ENCODE results near the gene TBCC. TPM values are rescaled to one million over a fixed set of nuclear protein-coding genes. Genes with fewer than 3 reads are reported as not detected.

The TBCC gene
- total and polyA plus RNA-seq, 7 experiments from 2014 or later: 39.6 to 119 (median 73.5) TPM

DNA sequence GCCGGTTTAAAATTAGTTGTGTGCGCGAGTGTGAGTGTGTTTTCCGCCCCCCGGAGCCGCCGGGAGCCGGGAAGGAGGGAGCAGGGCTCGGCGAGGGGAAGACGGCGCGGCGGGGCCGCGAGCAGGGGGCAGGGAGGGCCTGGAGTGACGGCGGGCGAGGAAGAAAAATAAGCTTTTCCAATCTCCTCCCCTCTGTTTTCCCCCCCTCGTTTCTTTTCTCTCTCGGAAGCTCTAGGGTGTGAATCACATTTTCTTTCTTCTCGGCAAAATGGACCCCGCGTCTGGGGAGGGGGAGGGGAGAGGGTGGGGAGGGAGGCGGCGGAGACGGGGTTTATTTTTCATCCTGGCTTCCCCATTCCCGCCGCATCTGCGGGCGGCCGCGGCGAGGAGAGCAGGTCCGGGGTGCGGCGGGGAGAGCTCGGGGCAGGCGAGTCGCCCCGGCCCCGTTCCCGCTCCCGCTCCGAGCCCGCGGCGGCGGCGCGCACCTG is 36.8 kb upstream of the TBCC start:
- CTCF ChIA-PET: interaction anchor here (0.5 to 2.2 kb wide), 8 partner anchors 10 to 359 kb away, joined by 3 to 14 read pairs (median 4); partner anchors contain the start of gene TBCC
- H3K4me1 Mint-ChIP-seq: peaks cover 0 to 34% (median 29%) of the 10 kb centered on the region in 7 donors
- Histone ChIP-seq H3K36me3 (ENCODE audit: control insufficient read depth in 2 of 3, insufficient read depth in 3 of 3, low read length in 3 of 3) (peaks cover 0 to 10% (median 0%) of the 10 kb centered on the region in 3 experiments), H3K9me3 (ENCODE audit: control insufficient read depth in 2 of 3, low read length in 3 of 3) (no peaks in the 10 kb centered on the region), H3K4me1 (ENCODE audit: control insufficient read depth in 2 of 2, insufficient read depth in 2 of 2, low read length in 2 of 2) (peaks cover 36 to 45% of the 10 kb centered on the region in 2 donors), H3K27ac (ENCODE audit: low read depth, low read length) (peak overlapping the region; percentile 100), H3K27me3 (ENCODE audit: control insufficient read depth in 2 of 2, insufficient read depth in 2 of 2, low read length in 2 of 2) (no peaks in the 10 kb centered on the region), H3K4me3 (ENCODE audit: low read length) (peak overlapping the region; percentile 89)
- POLR2A ChIA-PET: interaction anchor here (0.6 to 27.2 kb wide), 24 partner anchors 8 to 602 kb away, joined by 3 to 1628 read pairs (median 4); partner anchors contain the start of genes CNPY3, CUL7, KLHDC3 and MEA1
- DNase-seq (peak in 8 of 9 donors; percentile 65 to 88 (median 82)), ATAC-seq (peak; percentile 75)
- peak overlapping the region in 5 of 9 donors; percentile 99 to 100 (median 100) for H3K27ac Mint-ChIP-seq
- no peaks in the 10 kb centered on the region for H3K27me3 Mint-ChIP-seq
- intact Hi-C loops (cut with micrococcal nuclease): loop anchor here (1.0 to 10.0 kb wide), 6 partner anchors 11 to 388 kb away; partner anchors contain the start of genes SRF (in 2 of the 2), TBCC (in 2 of the 2), PEX6 (in 1 of the 2) and RPL7L1 (in 1 of the 2)
- peak overlapping the region in 8 of 10 donors; percentile 89 to 100 (median 98) for H3K4me3 Mint-ChIP-seq
- peaks cover 0 to 4% (median 0%) of the 10 kb centered on the region in 11 donors for H3K9me3 Mint-ChIP-seq
- peaks cover 0 to 19% (median 3%) of the 10 kb centered on the region in 5 donors for H3K36me3 Mint-ChIP-seq

DNA sequence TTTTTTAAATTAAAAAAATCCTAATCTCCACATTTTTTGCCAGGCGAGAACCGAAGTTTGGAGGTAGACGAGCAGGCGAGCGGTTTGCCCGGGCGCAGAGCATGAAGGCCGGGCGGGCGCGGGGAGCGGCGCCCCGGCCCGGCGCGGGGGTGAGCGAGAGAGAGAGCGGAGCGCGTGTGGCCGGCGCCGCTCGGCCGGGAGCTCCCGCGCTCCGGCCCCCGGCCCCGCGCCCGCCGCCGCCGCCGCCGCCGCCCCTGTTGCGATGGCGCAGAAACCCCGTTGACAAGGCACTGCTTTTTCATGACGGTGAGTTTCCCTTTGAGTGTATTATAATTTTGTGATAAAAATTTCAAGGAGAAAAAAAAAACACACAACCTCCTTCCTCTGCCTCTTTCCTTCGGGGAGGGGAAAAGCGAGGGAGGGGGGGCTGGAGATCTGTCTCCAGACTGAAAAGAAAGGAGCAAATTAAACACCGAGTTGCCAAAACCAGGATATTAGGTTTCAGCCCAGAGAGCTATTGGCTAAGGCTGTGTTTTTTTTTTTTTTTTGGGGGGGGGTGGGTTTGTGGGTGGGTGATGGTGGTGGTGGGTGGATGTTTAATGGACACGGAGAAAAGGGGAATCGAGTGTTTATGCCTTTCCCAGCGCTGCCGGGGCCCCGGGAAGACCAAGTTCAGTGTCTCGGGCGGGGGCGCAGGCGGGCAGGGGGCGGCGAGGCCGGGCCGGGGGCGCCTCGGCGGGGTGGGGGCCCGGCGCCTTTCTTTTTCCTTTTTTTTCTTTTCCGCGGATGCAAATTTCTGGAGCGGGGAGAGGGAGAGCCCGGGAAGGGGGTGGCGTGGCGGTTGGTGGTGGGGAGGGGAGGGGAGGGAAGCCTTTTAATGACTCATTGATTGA is 36.1 kb upstream of the TBCC start, which contains the start of gene BICRAL:
Gene BICRAL (plus strand): TSS at position 257 of the 893 bp plus-strand sequence. CDS start 39,971 bp downstream, outside the sequence.
- Histone ChIP-seq H3K36me3 (ENCODE audit: control insufficient read depth in 2 of 3, insufficient read depth in 3 of 3, low read length in 3 of 3) (peaks cover 0 to 10% (median 0%) of the 10 kb centered on the region in 3 experiments), H3K9me3 (ENCODE audit: control insufficient read depth in 2 of 3, low read length in 3 of 3) (no peaks in the 10 kb centered on the region), H3K27me3 (ENCODE audit: control insufficient read depth in 2 of 2, insufficient read depth in 2 of 2, low read length in 2 of 2) (no peaks in the 10 kb centered on the region), H3K4me3 (ENCODE audit: low read length) (peak within 1 kb of the TSS; percentile 89), H3K27ac (ENCODE audit: low read depth, low read length) (peak within 1 kb of the TSS; percentile 100), H3K4me1 (ENCODE audit: control insufficient read depth in 2 of 2, insufficient read depth in 2 of 2, low read length in 2 of 2) (peaks cover 36 to 45% of the 10 kb centered on the region in 2 donors)
- POLR2A ChIA-PET: interaction anchor here (0.7 to 27.2 kb wide), 24 partner anchors 8 to 391 kb away, joined by 3 to 1628 read pairs (median 4); partner anchors contain the start of genes CNPY3, CUL7, KLHDC3 and MEA1
- H3K27ac Mint-ChIP-seq: peak within 1 kb of the TSS in 5 of 9 donors; percentile 99 to 100 (median 100)
- ATAC-seq (peak; percentile 43), DNase-seq (peak; percentile 64 to 82 (median 79))
- peak within 1 kb of the TSS in 8 of 10 donors; percentile 89 to 100 (median 98) for H3K4me3 Mint-ChIP-seq
- H3K27me3 Mint-ChIP-seq: no peaks in the 10 kb centered on the region
- H3K9me3 Mint-ChIP-seq: peaks cover 0 to 4% (median 0%) of the 10 kb centered on the region in 11 donors
- peaks cover 7 to 41% (median 33%) of the 10 kb centered on the region in 7 donors for H3K4me1 Mint-ChIP-seq
- CTCF ChIA-PET: interaction anchor here (0.6 to 2.0 kb wide), 10 partner anchors 9 to 1470 kb away, joined by 3 to 14 read pairs (median 4); partner anchors contain the start of gene TBCC
- intact Hi-C loops (cut with micrococcal nuclease): loop anchor here (1.0 to 10.0 kb wide), 6 partner anchors 11 to 389 kb away; partner anchors contain the start of genes SRF (in 2 of the 2), TBCC (in 2 of the 2), PEX6 (in 1 of the 2) and RPL7L1 (in 1 of the 2)
- peaks cover 0 to 23% (median 6%) of the 10 kb centered on the region in 5 donors for H3K36me3 Mint-ChIP-seq

DNA sequence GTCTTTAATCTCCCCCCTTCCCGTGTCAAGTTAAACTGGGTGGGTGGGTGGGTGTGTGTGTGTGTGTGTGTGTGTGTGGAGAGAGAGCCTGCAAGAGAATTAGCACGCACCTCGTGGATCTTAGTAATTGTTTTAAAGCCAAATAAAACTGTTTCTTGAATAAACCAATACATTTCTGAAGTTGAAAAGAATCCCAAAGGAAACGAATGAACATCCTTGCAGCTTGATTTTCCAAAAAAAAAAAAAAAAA is 35.6 kb upstream of the TBCC start:
- no peak overlapping the region for H3K4me3 ChIP-seq (ENCODE audit: low read length)
- Mint-ChIP-seq H3K27me3 (no peaks in the 10 kb centered on the region), H3K4me3 (peak overlapping the region in 8 of 10 donors; percentile 89 to 100 (median 94)), H3K4me1 (peaks cover 11 to 47% (median 39%) of the 10 kb centered on the region in 7 donors), H3K9me3 (peaks cover 0 to 4% (median 0%) of the 10 kb centered on the region in 11 donors), H3K36me3 (peaks cover 0 to 26% (median 8%) of the 10 kb centered on the region in 5 donors), H3K27ac (peak overlapping the region in 5 of 9 donors; percentile 99 to 100 (median 100))
- H3K4me1 ChIP-seq (ENCODE audit: control insufficient read depth in 2 of 2, insufficient read depth in 2 of 2, low read length in 2 of 2): peaks cover 36 to 45% of the 10 kb centered on the region in 2 donors
- ATAC-seq (no peak), DNase-seq (peak in 2 of 9 donors; percentile 37 to 54)
- CTCF ChIA-PET: interaction anchor here (0.6 to 2.0 kb wide), 6 partner anchors 9 to 55 kb away, joined by 3 to 14 read pairs (median 6); partner anchors contain the start of gene TBCC
- intact Hi-C loops (cut with micrococcal nuclease): loop anchor here (5.0 to 10.0 kb wide), 2 partner anchors 54 to 193 kb away; partner anchors contain the start of gene PEX6 (in 1 of the 2)
- peaks cover 0 to 10% (median 0%) of the 10 kb centered on the region in 3 experiments for H3K36me3 ChIP-seq (ENCODE audit: control insufficient read depth in 2 of 3, insufficient read depth in 3 of 3, low read length in 3 of 3)
- no peaks in the 10 kb centered on the region for H3K9me3 ChIP-seq (ENCODE audit: control insufficient read depth in 2 of 3, low read length in 3 of 3)
- H3K27ac ChIP-seq (ENCODE audit: low read depth, low read length): peak overlapping the region; percentile 100
- H3K27me3 ChIP-seq (ENCODE audit: control insufficient read depth in 2 of 2, insufficient read depth in 2 of 2, low read length in 2 of 2): no peaks in the 10 kb centered on the region
- POLR2A ChIA-PET: interaction anchor here (0.7 to 27.2 kb wide), 14 partner anchors 9 to 203 kb away, joined by 3 to 1628 read pairs (median 4); partner anchors contain the start of genes PPP2R5D, RPL7L1 and TBCC

DNA sequence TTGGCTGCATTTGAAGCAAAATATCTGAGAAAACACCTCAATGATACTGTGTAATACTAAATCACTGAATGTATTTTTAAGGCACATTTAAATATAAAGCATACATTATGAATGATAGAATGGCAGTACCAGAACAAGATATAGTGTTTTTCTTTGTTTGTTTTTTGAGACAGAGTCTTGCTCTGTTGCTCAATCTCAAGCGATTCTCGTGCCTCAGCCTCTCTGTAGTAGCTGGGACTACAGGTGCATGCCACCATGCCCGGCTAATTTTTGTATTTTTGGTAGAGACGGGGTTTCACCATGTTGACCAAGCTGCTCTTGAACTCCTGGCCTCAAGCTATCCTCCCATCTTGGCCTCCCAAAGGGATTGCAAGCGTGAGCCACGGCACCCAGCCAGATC is 33.6 kb upstream of the TBCC start:
- Histone ChIP-seq H3K9me3 (ENCODE audit: control insufficient read depth in 2 of 3, low read length in 3 of 3) (no peaks in the 10 kb centered on the region), H3K27me3 (ENCODE audit: control insufficient read depth in 2 of 2, insufficient read depth in 2 of 2, low read length in 2 of 2) (no peaks in the 10 kb centered on the region), H3K36me3 (ENCODE audit: control insufficient read depth in 2 of 3, insufficient read depth in 3 of 3, low read length in 3 of 3) (peaks cover 0 to 10% (median 0%) of the 10 kb centered on the region in 3 experiments), H3K27ac (ENCODE audit: low read depth, low read length) (peak overlapping the region; percentile 20), H3K4me1 (ENCODE audit: control insufficient read depth in 2 of 2, insufficient read depth in 2 of 2, low read length in 2 of 2) (peaks cover 43 to 46% of the 10 kb centered on the region in 2 donors), H3K4me3 (ENCODE audit: low read length) (no peak overlapping the region)
- intact Hi-C loops (cut with micrococcal nuclease): loop anchor here in 1 of 2 donors (5.0 to 10.0 kb wide), 2 partner anchors 212 to 1705 kb away; partner anchors contain the start of genes NFYA and OARD1
- CTCF ChIA-PET: no interaction called here
- H3K27ac Mint-ChIP-seq: peak overlapping the region in 5 of 9 donors; percentile 32 to 90 (median 78)
- no peak for ATAC-seq
- peak overlapping the region in 6 of 10 donors; percentile 17 to 98 (median 36) for H3K4me3 Mint-ChIP-seq
- peaks cover 0 to 17% (median 8%) of the 10 kb centered on the region in 5 donors for H3K36me3 Mint-ChIP-seq
- DNase-seq: no peak
- peaks cover 0 to 4% (median 0%) of the 10 kb centered on the region in 11 donors for H3K9me3 Mint-ChIP-seq
- H3K27me3 Mint-ChIP-seq: no peaks in the 10 kb centered on the region
- peaks cover 22 to 62% (median 53%) of the 10 kb centered on the region in 7 donors for H3K4me1 Mint-ChIP-seq
- POLR2A ChIA-PET: interaction anchor here (0.6 to 27.2 kb wide), 4 partner anchors 8 to 148 kb away, joined by 3 to 1628 read pairs (median 240); partner anchors contain the start of gene TBCC

DNA sequence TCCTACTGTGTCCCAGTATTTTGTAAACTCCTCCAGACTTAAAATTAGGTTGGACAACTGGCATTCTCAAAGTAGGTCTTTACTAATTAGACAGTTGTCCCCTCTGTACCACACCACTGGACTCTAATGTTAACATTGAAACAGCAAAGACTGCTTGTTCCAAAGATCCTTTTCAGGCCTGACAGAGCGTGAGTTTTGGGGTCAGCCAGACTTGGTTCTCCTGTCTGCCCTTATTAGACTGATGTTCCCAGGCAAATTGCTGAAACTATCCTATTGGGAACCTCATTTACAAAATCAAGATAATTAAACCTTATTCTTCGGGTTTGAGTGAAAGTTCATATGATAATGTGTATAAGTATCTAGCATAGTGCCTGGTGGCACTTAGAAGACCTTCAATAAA is 32.2 kb upstream of the TBCC start:
- H3K9me3 Mint-ChIP-seq: peaks cover 0 to 4% (median 0%) of the 10 kb centered on the region in 11 donors
- peaks cover 0 to 17% (median 0%) of the 10 kb centered on the region in 5 donors for H3K36me3 Mint-ChIP-seq
- ChIA-PET POLR2A (interaction anchor here (0.7 to 27.2 kb wide), 3 partner anchors 6 to 99 kb away, joined by 3 to 1628 read pairs (median 478); partner anchors contain the start of gene TBCC), CTCF (no interaction called here)
- DNase-seq: no peak
- peaks cover 57 to 60% of the 10 kb centered on the region in 2 donors for H3K4me1 ChIP-seq (ENCODE audit: control insufficient read depth in 2 of 2, insufficient read depth in 2 of 2, low read length in 2 of 2)
- no peak for ATAC-seq
- H3K4me3 ChIP-seq (ENCODE audit: low read length): no peak overlapping the region
- H3K27me3 Mint-ChIP-seq: no peaks in the 10 kb centered on the region
- peak overlapping the region in 7 of 9 donors; percentile 53 to 92 (median 66) for H3K27ac Mint-ChIP-seq
- no peak overlapping the region for H3K27ac ChIP-seq (ENCODE audit: low read depth, low read length)
- H3K9me3 ChIP-seq (ENCODE audit: control insufficient read depth in 2 of 3, low read length in 3 of 3): no peaks in the 10 kb centered on the region
- intact Hi-C loops (cut with micrococcal nuclease): loop anchor here in 1 of 2 donors (5.0 to 10.0 kb wide), 2 partner anchors 211 to 1703 kb away; partner anchors contain the start of genes NFYA and OARD1
- H3K27me3 ChIP-seq (ENCODE audit: control insufficient read depth in 2 of 2, insufficient read depth in 2 of 2, low read length in 2 of 2): no peaks in the 10 kb centered on the region
- peaks cover 32 to 72% (median 64%) of the 10 kb centered on the region in 7 donors for H3K4me1 Mint-ChIP-seq
- H3K4me3 Mint-ChIP-seq: no peak overlapping the region
- peaks cover 0 to under 1% (median 0%) of the 10 kb centered on the region in 3 experiments for H3K36me3 ChIP-seq (ENCODE audit: control insufficient read depth in 2 of 3, insufficient read depth in 3 of 3, low read length in 3 of 3)
